ENCODE measurements around the gene NUAK2.
"Not testable (repeated sequence)": the region's sequence is repeated elsewhere in the genome, so short reads cannot be mapped to it uniquely, and the experiment has no call there.

The NUAK2 gene

DNA sequence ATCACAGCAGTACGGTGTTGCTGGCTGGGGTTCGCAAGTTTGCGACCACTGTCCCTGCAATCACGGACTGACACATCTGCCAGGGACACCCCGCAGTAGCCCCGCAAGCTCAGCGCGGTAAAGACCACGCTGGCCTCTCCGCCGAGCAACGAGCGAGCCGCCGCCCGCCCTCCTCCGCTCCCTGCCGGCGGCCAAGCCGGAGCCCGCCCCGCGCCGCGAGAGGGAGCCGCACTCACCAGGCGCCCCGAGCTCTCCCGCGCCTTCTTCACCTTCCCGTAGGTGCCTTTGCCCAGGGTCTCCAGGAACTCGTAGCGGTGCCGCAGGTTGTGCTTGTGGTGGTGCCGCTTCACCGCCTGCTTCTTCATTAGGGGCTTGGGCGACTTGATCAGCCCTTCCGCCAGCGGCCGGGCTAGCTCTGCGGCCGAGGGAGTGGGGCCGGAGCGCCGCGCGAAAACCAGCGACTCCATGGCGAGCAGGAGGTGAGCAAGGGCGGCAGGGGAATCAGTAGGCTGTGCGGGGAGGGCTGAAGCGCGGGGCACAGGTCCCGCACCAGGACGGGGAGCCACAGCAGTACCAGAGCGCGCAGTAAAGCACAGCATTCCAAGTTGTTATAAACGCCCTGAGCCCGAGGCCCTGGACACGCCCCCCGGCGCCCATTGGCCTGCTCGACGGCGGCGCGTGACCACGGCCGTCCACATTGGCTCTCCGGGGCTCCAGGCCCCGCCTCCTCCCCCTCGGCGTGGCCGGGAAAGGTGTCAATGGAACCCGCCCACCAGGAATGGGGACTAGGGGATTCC is at the start of gene NUAK2:
Gene NUAK2 (minus strand): TSS at position 584 of the 797 bp plus-strand sequence. CDS start 117 bp downstream, at position 467.
- peak; percentile 38 for DNase-seq

DNA sequence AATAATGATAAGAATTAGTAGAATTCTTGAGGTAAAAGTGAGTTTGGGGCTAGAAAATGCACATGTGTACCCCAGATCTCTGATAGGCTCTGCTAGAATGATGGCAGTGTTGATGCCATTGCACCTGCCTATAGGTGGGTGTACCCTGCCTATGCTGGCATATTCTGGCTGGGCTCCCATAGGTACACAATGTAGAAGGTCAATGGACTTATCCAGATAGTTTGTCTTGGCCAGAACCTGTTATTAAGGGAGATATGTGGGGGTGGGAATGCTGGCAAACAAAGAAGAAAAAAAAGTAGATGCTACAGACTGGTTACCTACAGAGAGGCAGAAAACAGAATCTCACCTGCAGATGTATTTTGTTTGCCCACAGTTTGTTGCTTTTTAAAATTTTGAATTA is 49.2 kb upstream of the NUAK2 start:
- DNase-seq = no peak

DNA sequence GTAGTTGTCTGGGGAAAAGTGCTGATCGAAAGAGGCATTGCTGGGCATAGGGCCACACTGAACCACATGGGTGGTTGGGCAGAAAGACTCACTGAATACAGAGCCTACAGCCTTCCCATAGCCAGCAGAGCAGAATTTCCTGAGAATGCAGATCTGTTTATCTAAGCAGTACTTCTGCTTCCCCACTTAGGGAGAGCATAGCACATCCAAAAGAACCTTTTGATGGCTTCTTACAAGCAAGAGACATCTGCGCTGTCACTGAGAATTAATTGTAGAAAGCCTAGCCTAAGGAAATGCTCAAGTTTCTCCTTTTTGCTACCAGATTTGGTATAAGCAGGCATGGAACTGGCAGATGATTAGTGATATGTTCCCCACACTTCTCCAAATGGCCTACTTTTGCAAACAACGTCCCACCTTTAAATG is 48.2 kb upstream of the NUAK2 start:
- DNase-seq = no peak

DNA sequence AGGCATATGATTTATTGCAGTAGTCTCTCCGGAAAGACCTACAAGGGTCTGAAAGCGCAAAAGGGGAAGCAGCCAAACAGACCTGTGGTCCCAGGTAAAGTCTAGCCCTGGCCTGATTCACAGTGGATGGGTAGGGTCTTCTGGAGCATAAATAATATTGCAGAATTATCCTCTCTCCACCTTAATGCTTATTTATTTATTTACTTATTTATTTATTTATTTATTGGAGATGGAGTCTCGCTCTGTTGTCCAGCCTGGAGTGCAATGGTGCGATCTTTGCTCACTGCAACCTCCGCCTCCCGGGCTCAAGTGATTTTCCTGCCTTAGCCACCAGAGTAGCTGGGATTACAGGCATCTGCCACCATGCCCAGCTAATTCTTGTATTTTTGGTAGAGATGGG is 46.9 kb upstream of the NUAK2 start:
- no peak for DNase-seq

DNA sequence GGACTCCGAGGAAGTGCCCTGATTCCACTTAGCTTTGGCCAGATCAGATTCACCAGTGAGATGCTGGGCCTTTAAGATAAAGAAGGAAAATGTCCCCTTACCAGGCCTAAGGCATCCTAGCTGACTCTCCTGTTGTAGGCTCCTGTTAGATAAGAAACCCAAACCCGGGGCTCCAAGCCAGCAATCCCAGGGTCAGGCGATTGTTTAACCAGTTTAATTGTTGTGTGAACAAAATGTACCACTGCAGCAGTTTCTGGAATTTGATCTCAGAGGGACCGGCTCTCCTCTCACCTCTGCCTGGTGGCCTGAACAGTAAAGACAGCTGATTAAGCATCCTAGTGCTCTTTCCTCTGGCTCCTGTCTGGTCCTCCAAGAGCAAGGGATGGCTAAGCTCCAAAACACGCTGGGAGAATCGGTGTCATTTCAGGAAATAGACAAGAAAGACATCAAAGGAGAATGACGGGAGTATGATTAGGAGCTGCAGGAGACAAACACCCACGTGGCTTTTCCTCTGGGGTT is 44.5 kb upstream of the NUAK2 start:
- no peak for DNase-seq

DNA sequence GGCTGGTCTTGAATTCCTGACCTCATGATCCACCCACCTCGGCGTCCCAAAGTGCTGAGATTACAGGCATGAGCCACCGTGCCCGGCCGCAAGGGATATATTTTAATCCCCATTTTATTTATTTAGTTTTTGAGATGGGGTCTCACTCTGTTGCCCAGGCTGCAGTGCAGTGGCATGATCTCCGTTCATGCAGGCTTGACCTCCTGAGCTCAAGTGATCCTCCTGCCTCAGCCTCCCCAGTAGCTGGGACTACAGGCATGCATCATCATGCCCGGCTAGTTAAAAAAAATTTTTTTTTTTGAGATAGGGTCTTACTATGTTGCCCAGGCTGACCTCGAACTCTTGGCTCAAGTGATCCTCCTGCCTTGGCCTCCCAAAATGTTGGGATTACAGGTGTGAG is 43.5 kb upstream of the NUAK2 start:
- DNase-seq = not testable (repeated sequence)

DNA sequence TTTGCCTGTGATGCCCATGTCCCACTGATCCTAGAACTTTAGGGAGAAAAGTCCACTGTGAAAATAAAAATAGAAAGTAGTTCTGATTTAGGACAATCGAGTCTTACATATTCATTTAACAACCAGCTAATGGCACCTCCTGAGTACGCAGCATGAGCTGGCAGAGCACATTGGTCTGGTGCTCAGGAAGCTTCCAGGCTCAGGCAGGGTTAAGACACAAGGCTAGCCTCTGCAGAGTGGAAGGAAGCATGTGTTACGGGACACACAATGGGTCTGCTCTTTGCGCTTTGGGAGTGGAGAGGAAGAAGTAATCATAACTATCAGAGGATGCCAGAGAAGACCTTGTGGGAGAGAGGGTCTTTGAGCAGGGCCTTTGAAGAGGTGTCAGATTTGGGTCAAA is 39.3 kb upstream of the NUAK2 start:
- DNase-seq = no peak

DNA sequence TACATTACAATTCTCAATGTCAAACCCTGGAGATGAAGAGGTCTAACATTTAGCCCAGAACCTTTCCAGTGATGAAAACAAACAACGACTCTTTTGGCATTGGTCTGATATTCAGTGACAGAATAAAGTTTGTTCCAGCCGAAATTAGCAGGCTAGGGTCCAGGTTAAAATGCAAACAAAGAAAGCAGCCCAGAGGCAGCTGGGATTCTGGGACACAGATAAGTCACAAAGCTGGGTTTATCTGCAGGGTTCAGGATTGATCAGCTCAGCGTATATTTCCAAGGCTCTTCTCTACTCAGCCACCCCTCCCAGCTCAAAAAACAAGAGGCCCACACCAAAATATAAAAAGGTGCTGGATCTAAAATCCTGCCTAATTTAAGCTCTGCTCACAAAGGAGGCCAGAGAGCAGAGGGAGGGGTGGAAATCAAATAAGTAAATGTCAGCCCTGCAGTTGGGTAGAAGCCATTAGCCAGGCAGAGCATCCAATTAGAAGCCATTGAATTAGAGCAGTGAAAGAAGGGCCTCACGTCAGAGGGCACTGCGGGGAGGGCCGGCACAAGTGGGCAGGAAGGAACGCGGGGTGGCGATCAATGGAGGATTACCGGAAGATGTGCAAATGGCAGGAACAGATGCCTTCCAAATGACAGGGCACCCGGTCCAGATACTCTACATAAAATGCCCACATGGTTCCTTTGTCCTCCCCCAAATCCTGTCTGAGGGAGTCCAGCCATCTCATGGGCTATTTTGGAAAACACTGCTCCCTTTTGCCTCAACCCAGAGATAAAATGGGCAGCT is 38.4 kb upstream of the NUAK2 start:
- no peak for DNase-seq

DNA sequence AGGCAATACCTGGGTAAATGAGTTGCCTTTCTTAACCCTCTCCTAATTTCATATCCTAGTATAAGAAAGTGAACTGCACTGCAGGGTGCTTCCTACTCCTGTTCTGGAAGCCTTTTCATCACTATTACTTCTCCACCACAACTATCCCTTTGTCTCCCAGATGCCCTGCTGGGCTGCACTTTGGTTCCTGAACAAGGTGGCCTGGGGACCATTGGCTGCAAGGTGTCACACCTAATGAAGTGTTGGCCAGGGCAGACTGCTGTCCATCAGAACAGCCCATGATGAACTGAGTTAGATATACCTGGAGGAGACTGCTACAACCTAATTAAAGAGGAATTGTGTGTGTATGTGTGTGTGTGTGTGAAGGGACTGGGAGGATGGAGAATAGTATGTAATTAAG is 37.0 kb upstream of the NUAK2 start:
- no peak for DNase-seq

DNA sequence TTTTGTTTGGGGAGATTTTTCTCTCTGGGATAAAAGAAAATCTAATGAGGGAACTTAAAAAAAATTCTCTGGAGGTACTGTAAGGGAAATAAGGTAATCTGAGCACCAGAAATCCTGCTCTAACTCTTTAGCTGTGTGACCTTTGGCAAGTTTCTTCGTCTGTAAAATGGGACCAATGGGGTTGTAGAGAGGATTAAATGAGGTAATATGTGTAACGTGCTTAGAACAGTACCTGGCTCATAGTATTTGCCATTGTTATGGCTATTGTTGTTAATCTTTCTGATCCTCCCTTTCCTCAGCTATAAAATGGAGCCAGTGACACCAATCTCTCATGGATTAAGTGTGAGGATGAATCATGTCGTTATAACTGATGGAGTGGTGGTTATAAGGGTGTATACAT is 36.0 kb upstream of the NUAK2 start:
- no peak for DNase-seq

DNA sequence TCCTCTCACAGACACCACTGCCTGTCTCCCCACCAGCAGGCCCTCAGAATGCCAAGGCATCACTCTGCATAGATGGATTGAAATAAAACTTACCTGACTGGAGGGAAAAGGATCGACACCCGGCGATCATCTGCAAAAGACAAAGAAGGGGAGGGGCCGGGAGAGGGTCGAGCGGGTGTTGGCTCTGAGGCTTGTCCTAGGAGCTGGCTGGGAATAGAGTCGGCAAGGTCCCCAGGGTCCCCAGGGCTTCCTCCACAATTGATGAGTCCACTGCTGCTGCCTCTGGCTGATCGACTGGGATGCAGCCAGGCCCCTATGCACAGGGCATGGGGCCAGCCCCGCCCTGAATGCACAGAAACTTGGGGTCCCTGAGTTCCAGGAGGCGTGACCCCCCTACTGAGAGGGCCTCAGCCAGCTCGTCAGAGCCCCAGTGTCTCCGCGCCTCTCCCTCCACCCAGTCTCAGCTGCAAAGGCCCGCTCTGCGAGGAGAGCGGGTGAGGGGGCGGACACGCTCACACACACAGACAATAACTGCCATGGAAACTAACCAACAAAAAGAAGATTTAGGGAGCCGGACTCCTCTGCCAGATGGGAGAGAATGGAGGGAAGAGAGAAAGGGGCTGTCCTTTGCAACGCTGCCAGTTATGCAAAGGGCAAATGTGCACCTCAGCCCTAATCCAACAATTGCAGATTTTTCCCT is 35.0 kb upstream of the NUAK2 start, which contains the start of gene KLHDC8A:
Gene KLHDC8A (minus strand): TSS at position 483 of the 700 bp plus-strand sequence. CDS start 13,318 bp downstream, outside the sequence.
- no peak for DNase-seq

DNA sequence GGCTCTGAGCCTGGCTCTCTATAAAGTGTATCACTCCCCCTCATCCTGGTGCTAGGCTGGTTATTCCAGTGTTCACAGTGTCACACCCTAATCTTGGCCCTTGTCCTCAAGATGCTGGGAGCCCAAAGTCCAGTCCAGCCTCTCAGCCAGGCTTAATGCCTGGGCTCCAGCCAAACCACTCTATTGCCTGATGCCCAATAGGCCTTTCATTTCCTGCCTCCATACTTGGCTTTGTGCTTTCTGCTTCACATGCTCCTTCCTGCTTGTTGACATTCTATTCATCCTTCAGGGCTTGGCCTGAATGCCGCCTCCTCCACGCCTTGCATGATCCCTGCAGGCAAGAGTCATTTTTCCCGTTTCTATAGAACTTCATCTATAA is 33.5 kb upstream of the NUAK2 start:
- no peak for DNase-seq

DNA sequence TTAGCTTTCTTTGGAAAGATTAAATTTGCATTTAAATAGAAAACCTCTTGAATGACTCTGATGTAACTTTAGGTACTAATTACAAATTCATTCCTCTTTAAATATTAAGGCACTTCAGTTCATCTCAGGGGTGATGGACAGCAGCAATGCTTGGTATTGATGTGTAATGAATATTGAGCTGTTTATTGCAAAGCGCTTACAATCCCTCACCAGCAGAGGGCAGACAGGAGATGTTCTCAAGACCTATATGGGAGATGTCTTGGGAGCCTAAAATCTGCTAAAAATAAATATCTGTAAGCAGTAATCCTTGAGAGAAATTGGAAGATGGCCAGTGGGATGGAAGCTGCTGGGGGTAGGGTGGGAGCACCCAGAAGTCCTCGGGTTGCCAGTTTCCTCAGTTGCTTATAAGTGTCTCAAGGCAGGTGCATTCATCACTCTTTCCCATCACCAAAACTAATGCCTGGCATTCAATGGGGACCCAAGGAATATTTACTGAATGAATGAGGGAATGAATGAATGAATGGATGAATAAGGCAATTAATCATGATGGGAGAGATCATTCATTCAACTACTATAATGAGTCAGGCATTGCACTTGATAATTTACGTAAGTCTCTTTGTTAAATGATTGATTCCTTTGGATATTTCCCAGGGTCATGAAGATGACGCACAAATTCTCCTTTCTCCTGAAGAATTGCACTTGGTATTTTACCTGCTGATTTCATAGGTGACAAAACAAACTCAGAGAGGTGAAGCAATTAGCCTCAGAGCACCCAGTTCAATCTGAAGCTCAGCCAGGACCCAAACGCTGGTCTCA is 32.9 kb upstream of the NUAK2 start:
- peak; percentile 13 for DNase-seq

DNA sequence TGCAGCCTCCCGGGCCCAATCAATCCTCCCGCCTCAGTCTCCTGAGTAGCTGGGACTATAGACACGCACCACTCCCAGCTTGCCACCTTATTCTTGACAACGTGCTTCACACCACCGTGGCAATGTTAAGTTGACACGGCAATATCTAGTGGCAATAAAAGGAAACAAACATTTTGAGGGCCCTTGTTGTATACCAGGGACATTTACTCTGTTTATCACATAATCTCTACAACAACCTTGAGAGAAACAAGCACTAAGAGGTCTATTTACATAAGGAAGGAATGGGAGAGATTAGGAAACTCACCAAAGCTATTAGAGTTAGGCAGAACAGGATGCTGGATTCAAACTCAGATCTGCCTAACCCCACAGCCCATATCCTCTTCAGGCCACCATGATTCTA is 32.1 kb upstream of the NUAK2 start:
- no peak for DNase-seq

DNA sequence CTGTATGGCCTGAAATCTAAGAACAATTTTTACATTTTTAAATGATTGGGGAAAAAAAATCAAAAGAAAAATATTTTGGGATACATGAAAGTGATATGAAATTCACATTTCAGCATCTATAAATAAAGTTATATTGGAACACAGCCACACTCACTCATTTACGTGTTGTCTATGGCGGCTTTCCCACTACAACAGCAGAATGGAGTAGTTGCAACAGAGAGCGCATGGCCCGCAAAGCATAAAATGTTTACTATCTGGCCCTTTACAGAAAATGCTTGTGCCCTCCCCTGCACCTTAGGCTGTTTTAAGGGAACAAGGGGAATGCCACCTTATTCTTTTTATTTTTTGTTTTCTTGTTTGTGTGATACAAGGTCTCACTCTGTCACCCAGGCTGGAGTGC is 31.6 kb upstream of the NUAK2 start:
- no peak for DNase-seq

DNA sequence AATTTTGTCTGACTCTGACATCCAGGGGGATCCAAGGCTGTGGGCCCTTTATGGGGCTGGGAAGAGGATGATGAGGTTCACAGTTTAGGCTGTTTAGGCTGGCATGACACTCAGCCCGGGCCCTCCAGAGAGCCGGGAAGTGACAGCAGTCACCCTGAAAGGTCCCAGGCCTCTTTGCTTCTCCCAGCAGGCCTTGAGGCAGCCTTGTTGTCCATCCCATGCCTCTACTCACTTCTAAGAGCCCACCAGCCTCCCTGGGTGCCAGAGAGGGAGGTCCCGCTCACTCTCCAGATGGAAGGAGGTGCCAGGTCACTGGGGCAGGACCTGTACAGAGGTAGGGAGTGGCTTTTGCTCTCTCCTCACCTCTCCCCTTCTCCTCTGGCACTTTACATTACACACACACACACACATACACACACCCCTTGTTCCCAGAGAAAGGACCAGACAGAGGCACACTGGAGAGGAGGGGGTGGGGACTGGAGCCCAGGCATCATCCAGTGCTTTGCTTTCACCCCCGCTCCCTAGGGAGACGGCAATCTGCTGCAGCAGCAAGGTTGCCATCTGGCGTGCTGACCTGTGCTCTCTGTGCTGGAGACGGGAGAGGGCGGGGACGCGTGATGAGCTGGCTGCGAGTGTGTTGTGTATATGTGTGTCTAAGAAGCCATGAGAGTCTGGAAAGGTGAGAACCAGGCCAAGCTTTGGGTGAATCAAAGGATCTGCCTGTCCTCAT is 30.6 kb upstream of the NUAK2 start:
- DNase-seq = no peak

DNA sequence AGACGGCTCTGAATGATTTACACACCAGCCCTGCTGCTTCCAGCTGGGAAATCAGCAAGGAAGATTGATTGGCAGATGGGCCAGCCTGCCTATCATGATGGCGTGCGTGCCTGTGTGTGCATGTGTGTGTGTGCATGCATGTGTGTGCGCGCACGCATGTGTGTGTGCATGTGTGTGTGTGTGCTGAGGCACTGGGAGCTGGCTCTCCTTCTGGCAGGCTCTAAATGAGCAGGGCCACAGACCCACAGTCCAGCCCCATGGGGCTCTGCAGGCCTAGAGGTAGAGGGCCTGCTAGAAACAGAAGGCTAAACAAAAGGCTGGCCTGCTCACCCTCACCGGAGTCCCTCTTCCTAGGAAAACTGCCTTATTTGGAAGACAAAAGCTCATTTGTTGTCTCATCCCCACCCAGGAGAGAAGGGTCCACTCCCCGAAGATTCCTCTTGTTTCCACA is 29.2 kb upstream of the NUAK2 start:
- DNase-seq = no peak

DNA sequence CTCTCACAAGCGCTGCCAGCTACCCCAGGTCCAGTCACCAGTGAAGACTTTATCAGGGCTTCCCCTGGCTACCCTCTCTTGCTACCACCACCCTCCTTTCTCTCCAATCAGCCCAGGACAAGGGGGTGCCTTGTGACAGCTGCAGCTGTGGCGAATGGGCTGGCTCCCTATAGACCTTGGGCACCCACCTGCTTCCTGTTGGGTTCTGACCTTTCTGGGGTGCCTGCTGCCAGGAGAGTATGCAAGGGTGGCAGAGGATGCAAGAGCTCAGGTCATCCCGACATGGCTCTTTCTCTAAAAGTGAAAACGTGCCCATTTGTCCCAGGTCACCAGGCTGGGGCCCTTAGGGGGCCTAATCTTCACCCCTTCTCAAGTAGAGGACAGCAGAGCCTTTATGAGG is 28.6 kb upstream of the NUAK2 start:
- no peak for DNase-seq

DNA sequence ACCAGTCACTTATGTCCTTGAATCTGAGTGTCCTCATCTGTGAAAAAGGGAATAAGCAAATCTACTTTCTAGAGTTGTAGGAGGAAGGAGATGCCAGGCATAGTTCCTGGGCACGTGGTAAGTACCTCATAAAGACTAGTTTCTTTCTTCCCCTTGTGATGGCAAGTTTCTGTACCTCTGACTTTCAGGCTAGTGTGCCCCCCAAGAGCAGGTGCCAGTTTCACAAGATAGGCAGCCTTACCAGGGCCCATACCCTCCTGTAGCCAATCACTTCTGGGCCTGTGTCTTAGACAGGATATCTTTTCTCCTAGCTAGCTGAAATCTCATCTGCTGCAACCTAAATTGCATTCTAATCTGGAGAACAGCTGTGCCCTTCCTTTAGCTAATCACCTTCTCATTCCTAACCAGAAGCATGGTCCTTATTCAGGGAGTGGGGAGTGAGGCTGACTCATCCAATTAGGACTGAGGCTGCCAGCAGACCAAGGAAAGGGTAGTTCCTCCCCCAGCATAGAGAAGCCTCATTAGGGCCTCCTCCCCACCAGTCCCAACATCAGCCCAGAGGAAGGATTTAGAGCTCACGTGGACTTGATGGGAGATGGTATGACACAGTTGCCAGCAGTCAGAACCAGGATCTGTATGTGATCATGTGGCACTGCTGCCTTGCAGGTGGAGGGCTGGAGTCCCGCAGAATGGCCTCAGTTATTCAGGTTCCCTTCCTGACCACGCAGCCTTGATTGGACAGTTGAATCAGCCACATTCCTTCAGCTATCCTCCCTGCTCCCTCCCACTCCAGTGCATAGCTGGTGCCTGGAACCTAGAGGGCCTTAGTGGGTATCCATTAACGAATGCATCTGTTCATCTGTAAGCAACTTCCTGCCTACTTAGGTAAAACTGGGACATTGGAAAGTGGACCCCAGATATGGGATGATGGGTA is 27.3 kb upstream of the NUAK2 start:
- DNase-seq = no peak

DNA sequence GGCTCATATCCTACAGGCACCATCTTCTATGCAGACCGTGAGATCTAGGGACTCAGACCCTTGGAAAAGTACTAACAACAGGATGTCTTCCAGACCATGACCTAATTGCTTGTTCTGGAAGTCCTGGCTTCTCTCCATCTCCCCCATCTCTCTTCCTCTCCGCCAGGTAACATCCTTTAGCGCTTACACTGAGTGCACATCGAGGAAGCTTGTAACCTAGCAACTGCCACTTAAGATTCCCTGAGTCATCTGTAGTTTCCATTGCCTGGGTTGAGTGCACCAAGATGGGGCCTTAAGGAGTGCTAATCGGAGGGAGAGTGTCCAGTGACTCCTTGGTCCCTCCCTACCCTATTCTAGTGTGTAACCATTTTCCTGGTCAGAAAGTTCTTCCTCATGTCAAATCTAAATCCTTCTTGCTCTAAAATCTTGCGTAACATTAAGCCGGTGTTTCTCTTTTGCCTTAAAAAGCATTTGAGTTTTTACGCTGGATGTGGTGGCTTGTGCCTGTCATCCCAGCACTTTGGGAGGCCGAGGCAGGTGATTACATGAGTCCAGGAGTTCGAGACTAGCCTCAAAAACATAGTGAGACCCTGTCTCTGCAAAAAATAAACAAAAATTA is 25.5 kb upstream of the NUAK2 start:
- DNase-seq = no peak

All from GDM1 (cell line).